ENCODE data around the gene SLC9A3.

Gene SLC9A3

GRCh38 chr5:460273-460625 lies 64.0 kb downstream of the SLC9A3 start:
- no peak for DNase-seq (ENCODE audit: low read depth in 2 of 2)

GRCh38 chr5:459562-460272 lies 64.5 kb downstream of the SLC9A3 start:
- no peak for DNase-seq (ENCODE audit: low read depth in 2 of 2)

GRCh38 chr5:458547-459353 lies 65.5 kb downstream of the SLC9A3 start:
- DNase-seq (ENCODE audit: low read depth in 2 of 2), result peak; percentile 46 to 51

- DNase-seq (ENCODE audit: low read depth in 2 of 2), result no peak
These were observed 66.9 kb downstream of the SLC9A3 start for GRCh38 chr5:457195-457961.

GRCh38 chr5:456351-457194 lies 67.7 kb downstream of the SLC9A3 start:
- DNase-seq (ENCODE audit: low read depth in 2 of 2), result no peak

GRCh38 chr5:455806-456205 lies 68.4 kb downstream of the SLC9A3 start:
- no peak for DNase-seq (ENCODE audit: low read depth in 2 of 2)

GRCh38 chr5:454936-455335 lies 69.3 kb downstream of the SLC9A3 start:
- DNase-seq (ENCODE audit: low read depth in 2 of 2), result no peak

GRCh38 chr5:453725-454481 lies 70.3 kb downstream of the SLC9A3 start:
- DNase-seq (ENCODE audit: low read depth in 2 of 2), result no peak

- no peak for DNase-seq (ENCODE audit: low read depth in 2 of 2)
These were observed 71.1 kb downstream of the SLC9A3 start for GRCh38 chr5:452978-453710.

- DNase-seq (ENCODE audit: low read depth in 2 of 2), result no peak
These were observed 72.4 kb downstream of the SLC9A3 start for GRCh38 chr5:451587-452458.

- DNase-seq (ENCODE audit: low read depth in 2 of 2), result no peak
These were observed 75.1 kb downstream of the SLC9A3 start for GRCh38 chr5:449151-449550.

- no peak for DNase-seq (ENCODE audit: low read depth in 2 of 2)
These were observed 75.5 kb downstream of the SLC9A3 start for GRCh38 chr5:448766-449090.

GRCh38 chr5:448061-448765 lies 76.0 kb downstream of the SLC9A3 start:
- no peak for DNase-seq (ENCODE audit: low read depth in 2 of 2)

GRCh38 chr5:447501-447900 lies 76.7 kb downstream of the SLC9A3 start:
- DNase-seq (ENCODE audit: low read depth in 2 of 2), result no peak

- no peak for DNase-seq (ENCODE audit: low read depth in 2 of 2)
These were observed 77.4 kb downstream of the SLC9A3 start for GRCh38 chr5:446883-447263.

- no peak for DNase-seq (ENCODE audit: low read depth in 2 of 2)
These were observed 78.0 kb downstream of the SLC9A3 start for GRCh38 chr5:446066-446882.

GRCh38 chr5:445591-445990 lies 78.7 kb downstream of the SLC9A3 start:
- DNase-seq (ENCODE audit: low read depth in 2 of 2), result no peak

- DNase-seq (ENCODE audit: low read depth in 2 of 2), result no peak
These were observed 80.0 kb downstream of the SLC9A3 start for GRCh38 chr5:444226-444625.
